Forelimb muscle (tissue), 1 donor: ENCODE data around the gene CFAP206. TPM values are rescaled to one million over a fixed set of nuclear protein-coding genes. Genes with fewer than 3 reads are reported as not detected.

Source experiments
- DNase-seq: peaks from one replicate; pipeline ENCODE4 v3.0.0-alpha.2; 2013; ENCODE audit warnings: low read depth
- polyA plus RNA-seq: library from polyadenylated mRNA; unstranded; fragments of 120-200 nt; gene quantifications from one replicate; pipeline ENCODE4 v1.2.1, GENCODE V29; 2013; ENCODE audit not compliant: insufficient read length

CFAP206 gene, protein sequence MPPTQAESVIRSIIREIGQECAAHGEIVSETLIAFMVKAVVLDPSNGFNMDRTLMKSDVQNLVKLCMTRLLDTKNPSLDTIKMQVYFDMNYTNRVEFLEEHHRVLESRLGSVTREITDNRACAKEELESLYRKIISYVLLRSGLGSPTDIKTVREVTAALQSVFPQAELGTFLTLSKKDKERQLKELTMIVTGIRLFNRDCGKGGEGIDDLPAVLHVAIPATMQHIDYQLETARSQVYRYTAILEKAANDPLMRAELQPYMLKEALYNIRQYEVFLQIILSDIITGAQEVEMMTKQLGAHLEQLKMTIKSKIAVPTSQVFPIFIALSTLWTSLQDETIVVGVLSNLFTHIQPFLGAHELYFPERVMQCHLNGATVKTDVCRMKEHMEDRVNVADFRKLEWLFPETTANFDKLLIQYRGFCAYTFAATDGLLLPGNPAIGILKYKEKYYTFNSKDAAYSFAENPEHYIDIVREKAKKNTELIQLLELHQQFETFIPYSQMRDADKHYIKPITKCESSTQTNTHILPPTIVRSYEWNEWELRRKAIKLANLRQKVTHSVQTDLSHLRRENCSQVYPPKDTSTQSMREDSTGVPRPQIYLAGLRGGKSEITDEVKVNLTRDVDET
- 0.27 TPM for polyA plus RNA-seq

DNA sequence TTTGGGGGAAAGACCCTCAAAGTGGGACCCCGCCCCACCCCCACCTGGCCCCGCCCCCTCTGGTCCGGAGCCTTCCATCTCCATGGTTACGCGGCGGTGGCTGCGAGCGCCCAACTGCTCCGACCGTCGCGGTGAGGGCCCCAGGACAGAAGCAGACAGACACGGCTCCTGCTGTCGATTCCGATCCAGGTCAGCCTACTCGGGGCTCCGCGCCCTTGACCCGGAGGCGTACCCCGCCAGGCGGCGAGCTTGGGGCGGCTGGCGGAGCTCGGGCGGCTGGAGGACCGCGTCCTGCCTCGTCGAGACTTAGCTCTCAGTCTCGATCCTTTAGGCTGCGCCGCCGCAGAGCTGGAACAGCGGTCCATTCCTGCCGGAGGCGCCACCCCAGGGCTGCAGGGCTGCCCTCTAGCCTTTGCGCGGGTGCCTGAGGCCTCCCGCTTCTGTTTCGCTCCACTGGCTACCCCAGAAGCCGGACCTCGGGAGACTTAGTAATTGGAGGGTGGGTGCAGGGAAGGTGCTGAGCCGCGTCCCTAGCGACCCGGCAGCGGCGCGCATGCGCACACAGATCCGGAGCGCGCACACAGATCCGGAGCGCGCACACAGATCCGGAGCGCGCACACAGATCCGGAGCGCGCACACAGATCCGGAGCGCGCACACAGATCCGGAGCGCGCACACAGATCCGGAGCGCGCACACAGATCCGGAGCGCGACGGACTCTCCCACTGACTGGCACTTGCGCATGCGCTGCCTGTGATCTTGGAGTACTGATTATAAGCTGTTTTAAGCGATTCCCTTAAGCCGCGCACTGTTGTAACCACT is at the start of gene CFAP206:
Gene CFAP206, plus strand, starts transcription at position 72 of the 820 bp plus-strand sequence. CDS start 1,868 bp downstream, outside the sequence.
- peak; percentile 49 for DNase-seq

DNA sequence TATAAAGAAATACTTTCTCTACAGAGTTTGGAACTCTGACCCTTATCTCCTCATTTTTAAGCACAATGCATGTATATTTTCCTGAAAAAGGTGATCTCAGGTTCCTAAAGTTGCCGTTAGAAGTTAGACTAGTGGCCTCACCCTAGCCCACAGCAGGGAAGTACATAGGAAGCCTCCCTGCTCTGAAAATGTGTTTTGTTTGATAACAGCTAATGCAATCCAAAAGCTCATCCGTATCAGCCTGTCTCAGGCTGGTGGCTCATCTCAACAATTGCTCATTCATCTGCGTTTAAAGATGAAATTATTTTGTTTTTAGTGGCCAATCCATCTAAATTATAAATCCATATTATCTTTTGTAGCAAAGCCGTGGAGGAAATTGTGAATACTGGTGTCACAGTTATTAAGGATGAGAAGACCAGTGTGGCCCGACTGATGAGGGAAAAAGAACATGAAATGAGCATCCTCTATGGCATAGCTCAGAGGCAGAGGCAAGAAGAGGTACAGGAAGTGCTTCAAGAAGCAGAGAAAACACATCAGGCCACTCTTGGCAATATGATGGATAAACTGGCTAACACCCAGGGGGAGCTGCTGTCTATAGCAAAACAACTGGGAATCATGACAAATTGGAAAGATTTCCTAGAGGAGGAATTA is 43.0 kb upstream of the CFAP206 start:
- DNase-seq = no peak

DNA sequence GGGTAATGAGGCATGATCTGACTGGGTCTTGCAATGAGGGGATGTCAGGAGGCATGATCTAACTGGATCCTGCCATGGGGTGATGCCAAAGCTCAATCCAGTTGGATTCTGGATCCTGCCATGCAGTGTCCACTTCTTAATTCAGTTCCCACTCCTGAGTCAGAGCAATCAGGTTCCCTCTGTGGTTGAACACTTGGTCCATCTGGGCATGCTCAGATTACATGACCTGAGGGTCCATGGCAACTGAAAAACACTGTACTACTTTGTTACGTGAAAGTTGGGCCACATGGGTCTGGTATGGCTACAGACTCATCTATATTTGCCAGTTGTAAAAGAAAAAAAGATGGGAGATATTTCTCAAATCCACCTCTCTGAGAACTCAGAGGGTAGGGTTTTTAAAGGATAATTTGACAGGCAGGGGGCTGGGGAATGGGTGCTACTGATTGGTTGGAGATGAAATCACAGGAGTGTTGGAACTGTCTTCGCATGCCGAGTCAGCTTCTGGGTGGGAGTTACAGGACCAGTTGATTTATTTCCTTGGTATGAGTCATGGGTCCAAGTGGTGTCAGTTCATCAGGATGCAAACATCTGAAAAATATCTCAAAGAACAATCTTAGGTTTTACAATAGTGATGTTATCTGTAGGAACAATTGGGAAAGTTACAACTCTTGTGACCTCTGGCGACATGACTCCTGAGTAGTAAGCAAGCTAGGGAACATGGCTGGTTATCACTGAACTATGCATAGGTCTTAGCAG is 41.5 kb upstream of the CFAP206 start:
- no peak for DNase-seq

DNA sequence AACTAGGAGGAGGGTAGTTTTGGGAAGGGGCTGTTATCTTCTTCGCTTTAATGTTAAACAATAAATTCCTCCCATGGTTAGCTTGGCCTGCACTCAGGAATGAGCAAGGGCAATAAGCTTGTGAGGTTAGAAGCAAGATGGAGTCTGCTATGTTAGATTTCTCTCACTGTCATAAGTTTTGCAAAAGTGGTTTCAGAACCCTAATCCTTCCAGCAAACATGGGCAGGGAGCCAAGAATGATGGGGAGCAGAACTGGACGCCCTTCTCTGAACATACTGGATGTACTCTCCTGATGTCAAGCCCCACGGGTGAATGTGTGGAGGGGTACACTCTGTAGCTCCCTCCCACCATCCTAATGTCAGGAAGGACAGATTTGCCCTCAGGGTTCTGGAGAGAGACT is 40.9 kb upstream of the CFAP206 start:
- no peak for DNase-seq

DNA sequence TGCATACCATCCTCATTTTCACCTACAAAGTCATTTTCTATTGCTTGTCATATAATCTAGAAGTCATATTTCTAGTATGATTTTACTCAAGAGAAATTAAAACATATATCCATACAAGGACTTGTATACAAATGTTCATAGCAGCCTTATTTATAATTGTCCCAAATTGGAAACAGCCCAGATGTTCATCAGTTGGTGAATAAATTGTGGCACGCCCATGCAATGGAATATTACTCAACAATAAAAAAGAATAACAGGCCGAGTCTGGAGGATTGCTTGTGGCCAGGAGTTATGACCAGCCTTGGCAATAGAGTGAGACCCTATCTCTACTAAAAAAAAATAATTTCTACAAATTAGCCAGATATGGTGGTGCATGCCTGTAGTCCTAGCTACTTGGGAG is 34.4 kb upstream of the CFAP206 start:
- DNase-seq = no peak

DNA sequence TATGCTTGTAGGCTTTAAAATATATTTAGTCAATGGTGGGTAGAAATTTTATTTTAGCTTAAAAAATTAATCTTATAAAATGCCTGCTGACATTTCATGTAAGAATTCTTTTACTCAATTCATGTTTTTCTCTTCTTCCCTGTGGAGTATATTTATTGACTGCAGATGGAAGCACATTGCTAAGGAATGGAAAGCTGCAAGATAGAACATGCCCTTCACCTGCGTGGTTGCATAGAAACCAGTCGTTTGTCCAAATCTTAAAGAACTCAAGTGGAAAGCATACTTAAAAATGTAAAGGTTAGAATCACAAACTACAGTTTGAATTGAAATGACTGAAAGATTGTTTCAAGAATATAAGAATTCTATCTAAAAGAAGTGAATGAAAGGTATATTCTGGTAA is 32.5 kb upstream of the CFAP206 start:
- DNase-seq = no peak

DNA sequence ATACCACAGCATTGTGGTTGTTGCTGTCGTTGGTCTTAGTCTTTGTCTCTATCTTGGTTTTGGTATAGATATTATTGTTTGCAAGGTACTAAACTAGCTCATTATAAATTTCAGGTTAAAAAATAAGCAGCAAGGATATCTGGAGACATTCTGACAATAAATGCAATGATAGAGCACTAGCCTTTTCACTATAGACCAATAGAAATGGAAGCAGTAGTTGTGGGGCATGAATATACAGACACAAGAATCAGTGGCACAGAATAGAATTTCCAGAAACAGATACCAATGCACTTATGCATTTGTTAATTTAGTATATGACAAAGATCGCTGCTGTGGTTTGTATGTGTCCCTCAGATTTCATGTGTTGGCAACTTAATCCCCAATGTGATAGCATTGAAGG is 31.1 kb upstream of the CFAP206 start:
- DNase-seq = no peak

DNA sequence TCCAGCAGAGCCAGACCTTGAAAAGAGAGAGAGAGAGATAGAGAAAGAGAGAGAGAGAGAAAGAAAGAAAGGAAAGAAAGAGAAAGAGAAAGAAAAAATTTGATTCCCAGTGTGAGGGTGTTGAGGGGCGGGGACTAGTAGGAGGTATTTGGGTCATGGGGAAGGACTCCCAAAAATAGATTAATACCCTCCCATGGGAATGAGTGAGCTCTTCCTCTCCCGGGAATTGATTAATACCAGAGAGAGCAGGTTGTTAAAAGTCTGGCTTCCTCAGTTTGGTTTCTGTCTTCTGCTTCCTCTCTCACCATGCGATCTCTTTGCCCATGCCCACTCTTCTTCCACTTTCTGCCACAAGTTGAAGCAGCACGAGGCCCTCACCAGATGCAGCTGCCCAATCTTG is 28.8 kb upstream of the CFAP206 start:
- no peak for DNase-seq

DNA sequence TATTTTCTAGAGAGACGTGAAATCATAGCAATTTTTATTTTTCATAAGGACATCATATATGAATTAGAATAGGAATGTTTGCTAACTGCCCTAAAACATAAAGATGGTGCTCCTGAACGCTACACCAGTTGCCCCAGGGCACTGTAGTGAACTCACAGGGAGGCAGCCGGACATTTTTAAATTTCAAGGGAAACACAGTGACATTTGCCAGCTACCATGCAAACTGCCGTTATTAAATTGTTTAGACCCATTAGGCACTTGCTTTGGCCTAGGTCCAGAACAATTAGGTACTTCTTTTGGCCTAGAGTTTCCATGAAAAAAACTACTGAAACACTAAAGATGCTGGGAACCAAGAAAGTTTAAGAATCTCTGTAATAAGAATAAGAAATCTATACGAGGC is 24.9 kb upstream of the CFAP206 start:
- no peak for DNase-seq

DNA sequence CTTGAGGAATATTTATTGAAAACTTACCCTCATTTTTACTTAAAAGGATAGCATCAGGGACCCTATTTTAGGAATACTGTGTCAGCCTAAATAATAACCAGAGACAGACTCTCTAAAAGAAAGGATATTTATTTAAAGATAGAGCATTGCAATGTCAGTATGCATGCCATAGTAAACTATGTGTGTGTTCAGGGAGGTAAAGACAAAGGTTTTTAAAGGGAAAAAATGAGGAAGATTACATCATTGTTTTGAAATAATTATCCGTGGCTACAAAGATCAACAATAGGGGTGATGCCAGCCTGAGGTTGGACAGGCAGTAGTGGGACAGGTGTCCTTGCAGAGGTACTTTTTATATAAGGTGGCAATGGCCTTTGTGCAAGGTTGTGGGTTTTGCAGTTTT is 23.7 kb upstream of the CFAP206 start:
- no peak for DNase-seq

DNA sequence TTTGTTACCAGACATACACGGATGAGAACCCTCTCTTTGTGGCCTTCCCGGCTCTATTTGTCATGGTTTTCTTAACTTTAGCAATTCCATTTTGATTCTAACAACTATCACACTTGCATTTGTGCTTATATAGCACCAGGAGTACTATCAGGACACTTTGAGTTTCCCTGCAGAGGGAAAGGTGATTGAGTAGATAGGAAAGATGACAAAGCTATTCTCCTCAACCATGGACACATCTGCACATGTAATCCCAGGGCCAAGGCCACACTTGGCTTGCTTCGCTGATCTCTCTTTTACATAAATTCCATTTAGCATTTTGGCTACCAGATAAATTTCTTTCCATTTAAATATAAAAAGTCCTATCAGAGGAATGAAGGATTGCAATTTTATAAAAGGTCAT is 23.3 kb upstream of the CFAP206 start:
- no peak for DNase-seq

DNA sequence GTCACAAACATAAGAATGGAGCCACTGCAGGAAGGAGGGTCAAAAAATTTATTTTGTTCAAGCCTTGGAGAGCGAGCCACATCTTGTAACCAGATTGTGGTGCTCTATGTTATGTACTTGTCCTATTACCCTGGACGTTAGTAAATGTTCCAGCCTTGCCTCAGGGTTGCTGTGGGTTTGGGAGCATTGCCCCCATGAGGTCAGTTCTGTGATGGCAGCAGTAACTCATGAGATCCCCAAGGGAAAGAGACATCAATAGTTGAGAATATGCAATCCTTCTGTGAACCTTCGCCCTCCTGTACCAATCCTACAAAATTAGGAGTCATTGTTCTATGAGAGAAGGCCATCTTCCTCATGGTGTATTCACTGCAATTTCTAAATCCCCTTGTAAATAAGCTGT is 16.4 kb upstream of the CFAP206 start:
- DNase-seq = no peak

DNA sequence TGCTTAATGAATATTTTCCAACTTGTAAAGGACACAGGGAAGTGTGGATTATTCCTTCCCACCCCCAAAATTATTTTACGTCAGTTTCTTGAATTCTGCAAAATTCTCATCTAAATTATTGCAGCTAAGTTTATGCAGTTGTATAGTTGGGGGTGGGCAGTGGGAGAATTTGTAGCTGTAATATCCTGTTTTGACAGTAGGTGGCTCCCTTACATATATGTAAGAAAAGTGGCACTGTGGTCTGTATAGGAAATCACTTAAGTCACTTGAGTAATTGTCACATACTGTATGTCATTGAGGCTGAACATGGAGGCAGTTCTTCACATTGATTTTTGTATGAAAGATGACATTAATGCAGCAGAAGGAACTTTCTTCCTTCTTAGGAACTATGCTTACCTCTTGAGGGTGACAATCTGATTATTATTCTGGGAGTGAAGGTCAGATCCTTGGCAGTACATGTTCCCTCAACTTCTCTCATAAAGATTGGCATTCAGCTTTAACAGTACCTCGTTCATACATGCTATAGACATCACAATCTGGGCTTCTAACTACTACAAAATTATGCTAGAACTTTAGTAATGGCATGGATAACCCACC is 14.6 kb upstream of the CFAP206 start:
- DNase-seq = peak; percentile 34

DNA sequence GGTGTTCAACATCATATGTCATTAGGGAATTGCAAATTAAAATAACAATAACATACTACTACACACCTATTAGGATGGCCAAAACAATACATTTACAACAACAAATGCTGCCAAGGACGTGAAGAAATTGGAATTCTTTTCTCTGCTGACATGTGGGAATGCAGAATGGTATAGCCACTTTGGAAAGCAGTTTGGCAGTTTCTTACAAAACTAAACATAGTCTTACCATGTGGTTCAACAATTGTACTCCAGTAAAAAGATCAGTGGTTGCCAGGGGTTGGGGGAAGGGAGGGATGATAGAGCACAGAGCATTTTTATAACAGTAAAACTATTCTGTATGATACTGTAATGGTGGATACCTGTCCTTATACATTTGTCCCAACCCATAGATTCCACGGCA is 12.3 kb upstream of the CFAP206 start:
- DNase-seq = no peak

DNA sequence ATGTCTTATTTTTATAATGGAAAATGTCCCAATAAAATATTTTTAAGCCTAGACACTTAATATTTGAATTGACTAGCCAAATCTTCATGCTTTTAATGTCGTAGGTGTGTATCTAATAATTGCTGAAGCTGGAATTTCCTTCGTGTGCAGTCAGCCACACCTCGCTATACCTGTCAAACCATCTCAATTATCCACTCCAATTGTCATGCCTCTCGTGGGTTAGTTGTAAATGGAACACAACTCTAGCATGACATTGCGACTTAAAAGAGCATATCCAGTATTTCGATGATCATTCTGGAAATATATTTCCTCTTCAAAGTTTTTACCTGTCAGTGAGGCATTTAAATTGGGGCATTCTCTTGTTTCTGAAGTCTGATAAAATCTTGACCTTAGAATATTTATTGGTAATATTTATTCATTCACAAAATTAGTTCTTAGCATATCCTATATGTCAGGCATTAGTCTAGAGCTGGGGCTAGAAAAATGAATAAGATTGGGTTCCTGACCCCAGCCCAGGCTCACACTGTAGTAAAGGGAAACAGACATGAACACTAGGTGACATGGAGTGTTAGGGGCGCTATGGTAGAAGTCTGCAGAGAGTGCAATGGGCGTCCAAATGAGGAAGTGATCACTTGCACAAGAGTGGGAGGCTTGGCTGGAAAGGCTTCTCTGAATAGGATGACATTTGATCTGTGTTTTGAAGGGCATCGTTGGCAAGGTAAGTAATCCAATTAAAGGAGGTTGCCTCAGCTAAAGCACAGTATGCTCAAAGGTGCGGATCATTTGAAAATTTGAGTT is 11.0 kb upstream of the CFAP206 start:
- no peak for DNase-seq

DNA sequence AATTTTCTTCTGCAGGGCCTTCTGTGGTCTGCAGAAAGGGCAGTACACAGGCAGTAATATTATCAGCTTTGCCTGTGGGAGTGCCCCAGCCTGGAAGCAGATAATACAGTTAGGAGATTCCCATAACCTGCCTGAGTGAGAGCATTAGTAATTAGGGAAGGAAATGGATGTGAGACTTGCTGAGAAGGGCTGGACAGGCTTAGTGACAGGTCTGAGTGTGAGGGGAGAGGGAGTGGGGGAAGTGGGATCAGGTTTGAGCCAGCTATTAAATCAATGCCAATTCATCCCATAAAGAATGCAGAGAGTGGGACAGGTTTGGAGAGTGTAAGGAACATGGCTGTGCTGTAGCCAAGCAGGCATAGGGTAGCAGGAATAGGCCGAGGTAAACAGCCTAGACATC is 10.1 kb upstream of the CFAP206 start:
- DNase-seq = no peak

DNA sequence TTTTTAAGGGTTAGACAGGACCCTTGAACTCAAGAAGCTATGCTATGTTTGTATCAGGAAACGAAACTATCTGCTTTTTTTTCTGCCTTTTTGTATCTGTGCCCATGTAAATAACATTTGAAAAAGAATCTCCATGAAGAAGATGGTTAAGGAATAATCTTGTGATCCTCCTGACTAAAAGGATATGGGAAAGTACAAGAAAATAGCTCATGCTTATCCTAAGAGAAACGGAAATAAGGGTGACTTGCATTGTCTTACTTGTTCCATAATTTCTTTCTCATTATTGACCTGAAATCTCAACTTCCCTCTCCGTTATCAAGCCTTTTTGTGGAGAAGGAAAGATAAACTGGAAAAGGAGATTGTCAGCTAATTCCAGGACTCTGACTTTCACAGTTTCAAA is 5.9 kb upstream of the CFAP206 start:
- DNase-seq = no peak

DNA sequence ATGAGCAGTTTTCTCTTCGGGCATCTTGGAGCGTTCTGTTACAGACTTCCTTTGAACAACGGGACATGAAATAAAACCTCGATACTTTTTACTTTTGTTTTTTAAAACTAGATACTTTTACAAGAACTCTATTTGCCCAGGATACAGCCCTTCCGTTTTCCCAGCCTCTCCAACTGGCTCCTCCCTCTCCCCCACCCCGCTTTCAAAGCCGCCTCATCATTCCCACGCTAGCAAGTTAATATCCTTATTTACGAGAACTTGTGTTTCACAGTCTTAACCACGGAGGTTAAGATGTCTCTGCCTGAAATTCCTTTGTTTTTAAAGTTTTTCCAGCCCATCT is 241 bp upstream of the CFAP206 start:
- DNase-seq = peak; percentile 9

DNA sequence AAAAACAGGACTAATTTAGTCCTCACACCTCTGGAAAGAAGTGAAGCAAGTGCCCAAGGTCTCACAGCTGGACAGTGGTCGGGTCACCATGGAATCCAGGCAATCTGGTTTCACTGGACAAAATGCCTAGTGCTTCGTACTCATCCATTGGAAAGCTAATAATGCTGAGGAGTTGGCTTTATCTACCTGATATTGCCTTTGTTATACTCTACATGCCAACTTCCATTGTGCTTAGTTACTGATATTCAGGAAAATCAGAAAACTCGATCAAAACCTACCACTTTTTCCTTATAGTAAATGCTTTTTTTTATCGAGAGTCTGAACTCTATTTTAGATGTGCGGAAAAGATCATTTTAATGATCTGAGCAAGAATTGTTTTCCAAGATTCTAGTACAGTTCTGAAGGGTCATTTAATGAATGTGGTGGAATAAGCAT is 966 bp downstream of the CFAP206 start:
- no peak for DNase-seq

DNA sequence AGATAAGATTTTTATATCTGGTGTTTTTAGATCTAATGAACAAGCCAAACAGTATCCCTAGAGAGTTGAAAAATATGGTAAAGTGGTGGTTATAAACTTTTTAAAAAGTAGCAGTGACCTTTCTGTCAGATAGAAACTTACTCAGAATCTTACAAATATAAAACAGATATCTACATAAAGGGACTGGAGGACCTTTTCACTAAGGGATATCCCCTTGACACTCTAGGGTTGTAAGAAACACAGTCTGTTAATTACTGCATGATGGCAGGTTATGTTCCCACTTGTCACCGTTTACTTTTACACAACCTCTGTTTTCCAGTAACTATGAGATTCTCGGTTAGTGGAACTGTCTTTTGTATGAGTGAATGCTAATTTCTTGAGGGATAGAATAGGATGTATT is 11.5 kb downstream of the CFAP206 start:
- no peak for DNase-seq
